ENCODE data around the gene GDPGP1. TPM values are rescaled to one million over a fixed set of nuclear protein-coding genes. Genes with fewer than 3 reads are reported as not detected.

The GDPGP1 gene
- total and polyA plus RNA-seq, 10 of the 15 experiments (the other 5 are each of a cell fraction or from before 2014, with no cell fraction given): 0.68 to 8.9 (median 3.0) TPM

GRCh38 chr15:90201130-90201943 lies 32.7 kb upstream of the GDPGP1 start, which contains the start of gene SEMA4B (continued):
- TF ChIP-seq, protein P1, sequence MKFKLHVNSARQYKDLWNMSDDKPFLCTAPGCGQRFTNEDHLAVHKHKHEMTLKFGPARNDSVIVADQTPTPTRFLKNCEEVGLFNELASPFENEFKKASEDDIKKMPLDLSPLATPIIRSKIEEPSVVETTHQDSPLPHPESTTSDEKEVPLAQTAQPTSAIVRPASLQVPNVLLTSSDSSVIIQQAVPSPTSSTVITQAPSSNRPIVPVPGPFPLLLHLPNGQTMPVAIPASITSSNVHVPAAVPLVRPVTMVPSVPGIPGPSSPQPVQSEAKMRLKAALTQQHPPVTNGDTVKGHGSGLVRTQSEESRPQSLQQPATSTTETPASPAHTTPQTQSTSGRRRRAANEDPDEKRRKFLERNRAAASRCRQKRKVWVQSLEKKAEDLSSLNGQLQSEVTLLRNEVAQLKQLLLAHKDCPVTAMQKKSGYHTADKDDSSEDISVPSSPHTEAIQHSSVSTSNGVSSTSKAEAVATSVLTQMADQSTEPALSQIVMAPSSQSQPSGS (IDR thresholded peaks at IDR 0.05; ENCODE audit: low read length): no peak
- TF ChIP-seq NFYA (IDR thresholded peaks at IDR 0.05; ENCODE audit: borderline replicate concordance, low read depth, low read length): no peak
- no peak for TF ChIP-seq NR2C2 (IDR thresholded peaks at IDR 0.05; ENCODE audit: borderline replicate concordance, control insufficient read depth, insufficient read length, low read depth)
- TF ChIP-seq, protein P2, sequence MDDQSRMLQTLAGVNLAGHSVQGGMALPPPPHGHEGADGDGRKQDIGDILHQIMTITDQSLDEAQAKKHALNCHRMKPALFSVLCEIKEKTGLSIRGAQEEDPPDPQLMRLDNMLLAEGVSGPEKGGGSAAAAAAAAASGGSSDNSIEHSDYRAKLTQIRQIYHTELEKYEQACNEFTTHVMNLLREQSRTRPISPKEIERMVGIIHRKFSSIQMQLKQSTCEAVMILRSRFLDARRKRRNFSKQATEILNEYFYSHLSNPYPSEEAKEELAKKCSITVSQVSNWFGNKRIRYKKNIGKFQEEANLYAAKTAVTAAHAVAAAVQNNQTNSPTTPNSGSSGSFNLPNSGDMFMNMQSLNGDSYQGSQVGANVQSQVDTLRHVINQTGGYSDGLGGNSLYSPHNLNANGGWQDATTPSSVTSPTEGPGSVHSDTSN (IDR thresholded peaks at IDR 0.05; ENCODE audit: insufficient replicate concordance, low read depth, low read length): no peak
- no peak for TF ChIP-seq RUNX3 (IDR thresholded peaks at IDR 0.05; ENCODE audit: low read length)
- no peak for TF ChIP-seq IRF3 (IDR thresholded peaks at IDR 0.05)
- TF ChIP-seq, protein P3, sequence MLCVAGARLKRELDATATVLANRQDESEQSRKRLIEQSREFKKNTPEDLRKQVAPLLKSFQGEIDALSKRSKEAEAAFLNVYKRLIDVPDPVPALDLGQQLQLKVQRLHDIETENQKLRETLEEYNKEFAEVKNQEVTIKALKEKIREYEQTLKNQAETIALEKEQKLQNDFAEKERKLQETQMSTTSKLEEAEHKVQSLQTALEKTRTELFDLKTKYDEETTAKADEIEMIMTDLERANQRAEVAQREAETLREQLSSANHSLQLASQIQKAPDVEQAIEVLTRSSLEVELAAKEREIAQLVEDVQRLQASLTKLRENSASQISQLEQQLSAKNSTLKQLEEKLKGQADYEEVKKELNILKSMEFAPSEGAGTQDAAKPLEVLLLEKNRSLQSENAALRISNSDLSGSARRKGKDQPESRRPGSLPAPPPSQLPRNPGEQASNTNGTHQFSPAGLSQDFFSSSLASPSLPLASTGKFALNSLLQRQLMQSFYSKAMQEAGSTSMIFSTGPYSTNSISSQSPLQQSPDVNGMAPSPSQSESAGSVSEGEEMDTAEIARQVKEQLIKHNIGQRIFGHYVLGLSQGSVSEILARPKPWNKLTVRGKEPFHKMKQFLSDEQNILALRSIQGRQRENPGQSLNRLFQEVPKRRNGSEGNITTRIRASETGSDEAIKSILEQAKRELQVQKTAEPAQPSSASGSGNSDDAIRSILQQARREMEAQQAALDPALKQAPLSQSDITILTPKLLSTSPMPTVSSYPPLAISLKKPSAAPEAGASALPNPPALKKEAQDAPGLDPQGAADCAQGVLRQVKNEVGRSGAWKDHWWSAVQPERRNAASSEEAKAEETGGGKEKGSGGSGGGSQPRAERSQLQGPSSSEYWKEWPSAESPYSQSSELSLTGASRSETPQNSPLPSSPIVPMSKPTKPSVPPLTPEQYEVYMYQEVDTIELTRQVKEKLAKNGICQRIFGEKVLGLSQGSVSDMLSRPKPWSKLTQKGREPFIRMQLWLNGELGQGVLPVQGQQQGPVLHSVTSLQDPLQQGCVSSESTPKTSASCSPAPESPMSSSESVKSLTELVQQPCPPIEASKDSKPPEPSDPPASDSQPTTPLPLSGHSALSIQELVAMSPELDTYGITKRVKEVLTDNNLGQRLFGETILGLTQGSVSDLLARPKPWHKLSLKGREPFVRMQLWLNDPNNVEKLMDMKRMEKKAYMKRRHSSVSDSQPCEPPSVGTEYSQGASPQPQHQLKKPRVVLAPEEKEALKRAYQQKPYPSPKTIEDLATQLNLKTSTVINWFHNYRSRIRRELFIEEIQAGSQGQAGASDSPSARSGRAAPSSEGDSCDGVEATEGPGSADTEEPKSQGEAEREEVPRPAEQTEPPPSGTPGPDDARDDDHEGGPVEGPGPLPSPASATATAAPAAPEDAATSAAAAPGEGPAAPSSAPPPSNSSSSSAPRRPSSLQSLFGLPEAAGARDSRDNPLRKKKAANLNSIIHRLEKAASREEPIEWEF (IDR thresholded peaks at IDR 0.05; ENCODE audit: insufficient replicate concordance, low read depth, low read length): no peak
- no peak for TF ChIP-seq GABPA (IDR thresholded peaks at IDR 0.05; ENCODE audit: low read depth)
- TF ChIP-seq CTCF (IDR thresholded peaks at IDR 0.05 in 2 of 3, conservative IDR thresholded peaks at IDR 0.05 in 1 of 3; ENCODE audit: control insufficient read depth in 2 of 3, extremely low read depth in 1 of 3, insufficient read depth in 1 of 3, low read depth in 3 of 3, low read length in 3 of 3): no peak
- TF ChIP-seq ZNF274 (IDR thresholded peaks at IDR 0.05; ENCODE audit: insufficient read depth, insufficient read length): no peak
- no peak for TF ChIP-seq ATF3 (IDR thresholded peaks at IDR 0.05; ENCODE audit: borderline replicate concordance, extremely low read depth, low read depth, low read length)
- TF ChIP-seq, protein P4, sequence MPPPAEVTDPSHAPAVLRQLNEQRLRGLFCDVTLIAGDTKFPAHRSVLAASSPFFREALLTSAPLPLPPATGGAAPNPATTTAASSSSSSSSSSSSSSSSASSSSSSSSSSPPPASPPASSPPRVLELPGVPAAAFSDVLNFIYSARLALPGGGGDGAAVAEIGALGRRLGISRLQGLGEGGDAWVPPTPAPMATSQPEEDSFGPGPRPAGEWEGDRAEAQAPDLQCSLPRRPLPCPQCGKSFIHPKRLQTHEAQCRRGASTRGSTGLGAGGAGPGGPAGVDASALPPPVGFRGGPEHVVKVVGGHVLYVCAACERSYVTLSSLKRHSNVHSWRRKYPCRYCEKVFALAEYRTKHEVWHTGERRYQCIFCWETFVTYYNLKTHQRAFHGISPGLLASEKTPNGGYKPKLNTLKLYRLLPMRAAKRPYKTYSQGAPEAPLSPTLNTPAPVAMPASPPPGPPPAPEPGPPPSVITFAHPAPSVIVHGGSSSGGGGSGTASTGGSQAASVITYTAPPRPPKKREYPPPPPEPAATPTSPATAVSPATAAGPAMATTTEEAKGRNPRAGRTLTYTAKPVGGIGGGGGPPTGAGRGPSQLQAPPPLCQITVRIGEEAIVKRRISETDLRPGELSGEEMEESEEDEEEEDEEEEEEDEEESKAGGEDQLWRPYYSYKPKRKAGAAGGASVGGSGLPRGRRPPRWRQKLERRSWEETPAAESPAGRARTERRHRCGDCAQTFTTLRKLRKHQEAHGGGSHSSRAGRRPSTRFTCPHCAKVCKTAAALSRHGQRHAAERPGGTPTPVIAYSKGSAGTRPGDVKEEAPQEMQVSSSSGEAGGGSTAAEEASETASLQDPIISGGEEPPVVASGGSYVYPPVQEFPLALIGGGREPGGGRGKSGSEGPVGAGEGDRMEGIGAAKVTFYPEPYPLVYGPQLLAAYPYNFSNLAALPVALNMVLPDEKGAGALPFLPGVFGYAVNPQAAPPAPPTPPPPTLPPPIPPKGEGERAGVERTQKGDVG (CRISPR knock-in tag; IDR thresholded peaks at IDR 0.05): no peak
